Measurements from ENCODE around the gene LRBA.
"Not testable (repeated sequence)": the region's sequence is repeated elsewhere in the genome, so short reads cannot be mapped to it uniquely, and the experiment has no call there.

Gene LRBA

DNA sequence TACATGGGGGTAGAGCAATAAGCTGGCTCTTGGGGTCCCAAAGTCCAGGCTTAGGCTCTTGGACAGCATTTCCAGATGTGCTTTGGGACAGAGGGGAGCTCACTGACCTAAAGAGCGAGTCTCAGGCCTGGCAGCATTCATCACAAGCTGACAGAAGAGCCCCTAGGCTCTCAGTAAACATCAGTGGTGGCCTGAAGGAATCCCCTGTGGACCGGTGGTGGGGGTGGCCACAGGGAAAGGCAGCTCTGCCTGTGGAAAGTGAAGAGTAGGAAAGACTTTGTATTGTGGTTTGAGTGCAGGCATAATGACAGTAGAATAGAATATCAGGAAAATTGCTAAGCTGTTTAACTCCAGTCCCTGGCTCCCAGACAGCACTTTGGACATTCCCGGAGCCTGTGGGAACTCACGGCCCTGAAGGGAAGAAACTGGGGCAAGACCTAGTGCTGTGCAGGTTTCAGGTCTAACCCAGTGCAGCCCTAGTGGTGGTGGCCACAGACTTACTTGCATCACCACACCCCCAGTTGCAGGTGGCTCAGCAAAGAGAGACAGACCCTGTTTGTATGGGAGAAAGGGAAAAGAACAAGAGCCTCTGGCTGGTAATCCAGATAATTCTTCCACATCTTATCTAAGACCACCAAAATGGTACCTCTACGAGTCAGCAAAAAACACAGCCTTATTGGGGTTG, 291.2 kb downstream of the LRBA start:
- DNase-seq: no peak

DNA sequence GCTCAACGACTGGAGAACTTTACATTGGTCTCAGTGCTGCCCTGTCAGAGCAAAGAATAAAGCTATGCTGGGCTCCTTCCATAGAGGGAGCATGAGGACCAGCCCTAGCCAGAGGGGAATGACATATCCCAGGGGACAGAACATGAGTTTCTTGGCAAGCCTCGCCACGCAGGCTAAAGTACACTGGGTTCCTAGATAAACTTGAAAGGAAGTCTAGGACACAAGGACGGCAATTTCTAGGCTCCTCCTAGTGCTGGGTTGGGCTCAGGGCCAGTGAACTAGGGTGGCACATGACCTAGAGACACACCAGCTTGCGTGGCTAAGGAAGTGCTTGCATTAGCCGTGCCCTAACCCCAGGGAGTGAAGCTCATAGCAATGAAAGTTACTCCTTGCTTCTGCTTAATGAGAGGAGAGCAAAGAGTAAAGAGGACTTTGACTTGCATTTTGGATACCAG, 292.1 kb downstream of the LRBA start:
- no peak for DNase-seq

DNA sequence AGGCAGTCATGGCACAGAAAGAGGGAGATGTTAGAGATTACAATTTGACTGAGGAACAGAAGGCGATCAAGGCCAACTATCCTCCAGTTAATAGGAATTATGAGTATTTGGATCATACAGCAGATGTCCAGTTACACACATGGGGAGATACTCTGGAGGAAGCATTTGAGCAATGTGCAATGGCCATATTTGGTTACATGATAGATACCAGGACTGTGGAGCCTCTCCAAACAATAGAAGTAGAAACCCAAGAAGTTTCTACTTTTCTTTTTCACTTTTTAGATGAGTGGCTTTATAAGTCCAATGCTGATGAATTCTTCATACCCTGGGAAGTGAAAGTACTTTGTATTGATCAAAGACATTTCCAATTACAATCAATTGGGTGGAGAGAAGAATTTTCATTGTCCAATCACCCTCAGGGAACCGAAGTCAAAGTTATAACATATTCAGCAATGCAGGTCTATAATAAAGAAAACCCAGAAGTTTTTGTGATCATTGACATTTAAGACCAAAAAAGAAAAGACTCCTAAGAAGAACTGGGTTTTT, 294.0 kb downstream of the LRBA start:
- DNase-seq: no peak

DNA sequence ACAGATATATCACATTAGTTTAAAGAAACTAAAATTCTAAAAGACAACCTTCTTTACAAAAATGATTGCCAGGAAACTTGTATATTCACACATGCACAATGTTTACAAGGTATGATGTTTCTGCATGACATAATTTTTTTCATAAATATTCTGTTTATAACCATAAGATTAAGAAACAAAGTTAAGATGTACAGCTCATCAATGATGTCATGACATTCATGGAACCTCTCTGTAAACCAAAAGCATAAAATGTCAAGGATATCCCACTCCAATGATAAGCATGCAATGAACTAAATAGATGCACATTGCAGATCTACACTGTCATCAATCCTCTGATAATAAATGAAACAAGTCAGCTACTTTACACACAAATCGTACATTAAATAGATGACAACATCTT, 297.1 kb downstream of the LRBA start:
- DNase-seq: no peak

DNA sequence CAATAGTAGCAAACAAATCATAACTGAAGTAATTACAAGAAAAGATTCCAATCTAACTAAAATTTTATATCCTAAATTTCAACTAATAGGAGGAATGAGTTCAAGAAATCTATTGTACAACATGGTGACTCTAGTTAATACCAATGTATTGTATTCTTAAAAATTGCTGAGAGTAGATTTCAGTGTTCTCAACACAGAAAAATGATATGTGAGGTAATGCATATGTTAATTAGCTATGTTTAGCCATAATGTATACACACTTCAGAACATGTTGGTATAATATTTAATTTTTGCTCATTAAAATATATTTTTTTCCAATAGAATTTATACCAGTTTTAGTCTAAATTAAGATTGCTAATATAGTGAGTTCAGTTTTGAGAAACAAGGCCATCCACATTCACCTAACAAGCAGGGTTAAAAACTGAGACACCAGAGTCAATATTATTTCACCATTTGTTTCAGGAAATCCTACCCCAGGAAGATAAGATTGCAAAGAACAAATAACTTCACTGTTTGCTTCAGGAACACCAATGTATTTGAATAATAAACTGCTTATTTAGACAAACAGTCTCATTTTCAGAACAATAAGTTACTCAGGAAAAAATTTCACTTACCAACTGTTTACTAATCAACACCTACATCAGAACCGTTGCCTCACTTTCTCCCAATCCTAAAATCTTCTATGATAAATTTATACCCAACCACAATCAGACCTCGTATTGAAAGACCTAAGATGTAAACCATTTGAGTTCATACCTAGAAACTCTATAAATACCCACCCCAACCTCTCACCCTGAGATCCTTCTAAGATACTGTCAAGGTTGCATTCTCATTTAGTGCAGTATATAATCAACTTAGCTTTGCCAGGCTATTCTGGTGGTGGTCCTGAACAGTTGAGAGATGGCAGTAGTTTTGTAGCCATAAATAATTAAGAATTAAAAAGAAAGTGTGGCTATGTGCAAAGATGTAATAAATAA, 300.3 kb downstream of the LRBA start:
- no peak for DNase-seq

DNA sequence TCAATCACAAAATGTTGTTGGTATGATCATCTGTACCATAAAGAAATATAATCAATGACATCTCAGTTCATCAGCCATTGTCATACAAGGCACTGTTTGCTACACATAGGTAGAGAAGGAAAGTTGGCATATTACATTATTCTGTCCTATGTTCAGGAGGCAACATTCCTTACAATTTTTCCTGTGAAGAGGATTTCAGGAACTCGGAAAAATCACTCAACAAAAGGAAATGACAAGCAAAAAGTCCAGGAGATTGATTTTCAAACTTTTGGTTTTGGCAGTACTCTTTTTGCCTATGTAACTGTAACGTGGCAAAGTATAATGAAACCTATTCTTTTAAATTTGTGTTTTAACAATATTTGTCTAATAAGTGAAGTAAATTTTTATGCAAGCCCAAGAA, 301.8 kb downstream of the LRBA start:
- no peak for DNase-seq

DNA sequence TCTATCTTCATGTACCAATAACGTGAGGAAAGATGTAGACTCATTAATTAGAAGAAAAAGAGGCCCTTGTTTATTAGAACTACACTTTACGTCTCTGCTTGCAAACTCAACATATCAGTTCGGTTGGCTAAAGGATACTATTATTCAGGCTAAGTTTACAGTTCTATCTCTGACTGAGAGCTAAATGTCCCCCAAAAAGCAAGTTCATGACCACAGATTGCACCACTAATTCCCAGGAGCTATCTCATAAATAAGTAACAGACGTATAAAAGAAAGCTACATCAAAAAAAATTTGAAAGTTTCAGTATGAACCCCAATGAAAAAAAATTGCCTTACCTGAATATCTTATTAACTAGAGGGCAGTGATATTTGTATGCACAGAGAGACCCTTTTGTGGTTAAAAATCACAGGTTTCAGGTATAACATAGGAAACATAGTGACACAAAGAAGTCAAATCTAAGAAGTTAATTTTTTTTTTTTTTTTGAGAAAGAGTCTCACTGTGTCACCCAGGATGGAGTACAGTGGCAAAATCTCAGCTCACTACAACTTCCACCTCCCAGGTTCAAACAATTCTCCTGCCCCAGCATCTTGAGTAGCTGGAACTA, 304.2 kb downstream of the LRBA start:
- no peak for DNase-seq

DNA sequence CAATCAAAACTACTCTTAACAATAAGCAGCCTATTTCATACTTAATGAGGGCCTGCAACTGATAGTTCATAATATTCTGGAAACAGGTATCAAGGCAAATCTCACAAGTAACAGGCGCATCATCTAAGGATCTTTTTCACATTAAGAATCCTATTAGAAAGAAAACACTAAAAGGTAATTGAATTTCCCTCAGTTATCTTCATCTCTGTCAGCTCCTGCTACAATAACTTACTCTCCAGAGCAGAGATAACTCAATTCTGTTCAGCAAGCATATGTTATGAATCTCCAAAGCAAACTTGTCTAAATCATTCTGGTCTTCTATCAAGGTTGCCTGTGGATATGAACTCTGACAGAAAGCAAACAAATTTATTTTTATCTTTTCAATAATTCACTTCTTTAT, 307.1 kb downstream of the LRBA start:
- DNase-seq: no peak

DNA sequence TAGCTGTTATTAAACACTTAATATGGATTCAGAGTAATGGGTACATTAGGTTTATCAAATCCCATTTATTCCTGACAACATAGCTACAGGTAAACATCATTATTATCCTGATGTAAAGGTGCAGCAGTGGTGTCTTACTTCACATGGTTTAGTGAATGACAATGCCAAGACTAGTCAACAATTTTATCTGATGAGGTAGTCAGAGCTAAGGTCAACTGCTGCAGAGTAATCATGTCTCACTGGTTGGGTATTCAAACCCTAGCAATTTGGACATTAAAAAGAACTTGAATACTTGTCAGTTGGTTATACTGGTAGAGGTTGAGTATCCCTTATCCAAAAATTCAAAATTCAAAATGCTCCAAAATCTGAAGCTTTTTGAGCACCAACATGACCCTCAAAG, 315.5 kb downstream of the LRBA start:
- no peak for DNase-seq

DNA sequence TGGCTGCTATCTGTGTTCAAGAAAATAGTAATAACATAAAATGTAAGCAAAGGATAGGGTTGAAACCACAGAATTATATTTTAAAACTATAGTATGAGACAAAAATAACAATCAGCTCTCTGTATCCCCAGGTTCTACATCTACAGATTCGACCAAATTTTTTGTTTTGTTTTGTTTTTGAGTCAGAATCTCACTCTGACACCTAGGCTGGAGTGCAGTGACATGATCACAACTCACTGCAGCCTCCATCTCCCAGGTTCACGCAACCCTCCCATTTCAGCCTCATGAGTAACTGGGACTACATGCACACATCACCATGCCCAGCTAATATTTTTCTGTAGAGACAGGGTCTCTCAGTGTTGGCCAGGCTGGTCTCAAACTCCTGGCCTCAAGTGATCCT, 319.9 kb downstream of the LRBA start:
- DNase-seq: no peak

DNA sequence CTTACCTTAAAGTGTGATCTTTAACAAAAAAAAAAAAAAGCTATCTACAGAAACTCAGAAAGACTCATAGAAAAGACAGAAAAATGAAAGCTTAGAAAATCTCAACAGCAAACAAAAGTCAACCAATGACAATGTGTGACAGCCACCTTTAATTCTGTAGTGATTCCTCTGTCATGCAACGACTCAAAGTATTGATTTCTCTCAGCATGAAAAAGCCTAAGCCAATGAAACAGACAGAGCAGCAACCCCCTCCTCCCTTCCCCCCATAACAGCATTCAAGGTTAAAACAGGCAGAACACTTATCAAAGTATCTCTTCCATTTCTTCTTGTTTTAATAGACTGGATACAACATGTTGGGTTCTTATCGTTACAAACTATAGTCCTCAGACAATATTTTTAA, 320.6 kb downstream of the LRBA start:
- no peak for DNase-seq

DNA sequence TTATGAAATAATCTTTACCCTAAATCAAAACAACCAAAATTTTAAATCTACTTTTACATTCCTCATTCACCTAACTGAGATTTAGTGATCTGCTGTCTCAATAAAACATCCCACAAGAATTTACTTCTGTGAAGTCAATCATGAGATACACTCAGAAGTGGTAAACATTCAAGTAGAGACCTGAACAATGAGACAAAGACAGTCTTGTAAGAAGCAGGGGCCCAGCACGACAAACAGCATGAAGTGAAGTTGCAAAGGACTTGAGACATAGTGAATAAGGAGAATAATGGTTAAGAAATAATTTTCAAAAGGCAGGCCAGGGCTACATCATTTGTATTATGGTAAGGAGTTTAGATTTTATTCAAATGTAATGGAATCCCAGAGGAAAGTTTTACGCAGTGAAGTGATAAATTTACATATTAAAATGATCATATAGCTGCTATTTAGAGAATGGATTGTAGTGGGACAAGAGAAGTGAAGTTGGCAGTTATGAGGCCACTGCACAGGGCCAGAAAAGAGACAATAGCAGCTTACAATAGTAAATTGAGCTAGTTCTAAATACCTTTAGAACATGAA, 331.2 kb downstream of the LRBA start:
- DNase-seq: no peak

DNA sequence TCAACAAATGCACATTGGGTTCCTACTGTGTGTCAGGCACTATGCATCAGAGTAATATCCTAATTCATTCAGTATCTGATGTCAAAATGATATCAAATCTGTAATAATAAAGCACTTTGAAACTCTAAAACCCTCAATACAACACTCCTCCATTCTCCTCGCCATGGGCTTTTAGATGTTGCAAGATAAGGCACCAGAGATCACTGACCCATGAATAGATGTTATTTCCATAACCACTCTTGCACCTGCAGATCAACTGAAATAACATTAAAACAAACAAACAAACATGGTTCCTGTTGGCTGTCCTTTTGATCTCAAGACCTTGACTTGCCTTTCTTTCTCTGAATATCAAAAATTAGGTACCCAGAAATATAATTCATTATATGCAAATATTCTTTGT, 333.0 kb downstream of the LRBA start:
- no peak for DNase-seq

DNA sequence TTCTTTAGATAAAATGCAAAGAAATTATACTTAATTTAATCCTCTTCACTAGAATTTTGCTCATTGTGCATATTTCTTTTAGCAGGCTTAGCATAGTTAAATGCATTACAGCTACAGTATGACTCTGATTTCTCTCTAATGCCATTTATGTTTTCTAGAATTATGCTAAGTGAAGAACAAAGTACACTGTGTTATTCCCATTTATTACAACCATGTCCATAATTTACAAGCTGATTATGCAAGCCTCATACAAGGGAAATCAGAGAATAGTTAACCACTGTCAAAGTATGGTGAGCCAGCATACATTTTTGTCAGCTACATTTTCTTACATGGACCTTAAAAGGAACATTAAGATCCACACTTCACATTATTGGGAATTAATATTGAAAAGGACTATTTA, 334.0 kb downstream of the LRBA start:
- no peak for DNase-seq

DNA sequence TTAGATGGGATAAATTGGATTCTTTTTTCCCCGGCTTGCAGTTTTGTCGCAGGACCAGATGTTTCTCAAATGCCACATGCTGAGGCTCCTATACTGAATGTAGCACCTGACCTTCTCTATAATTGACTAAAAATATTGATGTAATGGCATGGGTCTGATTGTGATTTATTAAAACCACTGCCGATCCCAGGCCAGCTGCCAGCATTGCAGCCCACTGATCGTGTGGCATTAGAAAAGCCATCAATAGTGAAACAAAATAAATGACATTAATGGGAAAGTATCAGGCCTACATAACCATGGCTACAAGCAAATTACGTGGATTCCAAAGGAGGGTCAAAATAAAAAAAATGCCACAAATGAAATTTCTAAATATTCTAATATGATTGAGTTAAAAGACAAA, 334.4 kb downstream of the LRBA start:
- DNase-seq: no peak

DNA sequence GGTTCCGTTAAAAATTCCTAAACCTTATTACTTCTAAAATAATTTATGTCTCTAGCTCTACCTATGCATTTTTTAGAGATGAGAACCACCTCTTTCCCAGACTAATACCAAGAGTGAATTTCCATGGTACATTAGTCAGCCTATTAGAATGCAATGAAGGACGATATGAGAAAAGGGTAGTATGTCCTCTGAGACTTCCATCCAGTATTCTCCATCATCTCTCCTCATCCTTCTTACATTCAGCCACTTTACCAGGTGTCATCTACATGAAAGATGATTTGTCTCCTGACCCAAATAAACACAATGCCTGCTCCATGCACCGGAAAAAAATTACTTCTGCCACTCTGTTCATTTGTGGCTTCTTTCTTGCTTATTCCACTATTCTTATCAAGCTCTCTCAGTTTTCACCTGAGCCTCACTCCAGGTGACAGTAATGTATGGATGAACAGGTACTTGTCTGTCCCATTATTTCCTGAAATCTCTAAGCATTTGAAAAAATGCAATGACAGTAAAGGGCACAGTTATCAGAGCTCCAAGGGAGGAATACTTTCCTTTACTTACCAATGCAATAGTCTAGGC, 335.2 kb downstream of the LRBA start:
- DNase-seq: no peak

DNA sequence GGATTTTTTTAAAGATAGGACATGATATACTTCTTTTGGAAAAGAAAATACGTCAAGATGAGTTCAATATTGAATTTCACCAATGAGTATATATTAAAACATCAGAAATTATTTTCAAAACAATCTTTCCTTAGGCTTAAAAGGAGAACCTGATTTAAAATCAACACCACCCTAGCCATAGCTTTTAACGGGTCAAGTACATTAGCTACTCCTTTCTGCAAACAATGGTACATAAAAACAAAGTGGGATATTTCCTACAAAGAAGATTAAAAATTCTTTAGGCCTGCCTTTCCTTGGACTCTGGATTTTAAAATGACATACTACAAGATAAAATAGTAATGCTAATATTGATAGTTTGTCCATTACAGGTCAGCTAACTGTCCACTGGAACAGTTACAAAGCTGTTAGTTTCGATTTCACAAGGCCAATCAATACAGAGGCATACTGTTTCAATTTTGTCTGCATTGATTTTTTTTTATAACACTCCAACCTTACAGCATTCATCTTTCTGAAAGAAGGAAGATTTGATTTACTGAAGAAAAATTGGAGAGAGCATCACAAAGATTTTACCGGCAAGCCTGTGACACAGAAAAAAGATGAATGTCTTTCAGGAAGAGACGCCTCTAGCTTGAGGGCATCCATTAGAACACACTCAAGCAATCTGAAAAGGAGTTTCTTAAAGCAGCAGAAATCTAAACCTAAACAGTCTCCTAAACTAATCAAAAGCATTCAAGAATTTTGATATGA, 335.9 kb downstream of the LRBA start:
- DNase-seq: no peak

DNA sequence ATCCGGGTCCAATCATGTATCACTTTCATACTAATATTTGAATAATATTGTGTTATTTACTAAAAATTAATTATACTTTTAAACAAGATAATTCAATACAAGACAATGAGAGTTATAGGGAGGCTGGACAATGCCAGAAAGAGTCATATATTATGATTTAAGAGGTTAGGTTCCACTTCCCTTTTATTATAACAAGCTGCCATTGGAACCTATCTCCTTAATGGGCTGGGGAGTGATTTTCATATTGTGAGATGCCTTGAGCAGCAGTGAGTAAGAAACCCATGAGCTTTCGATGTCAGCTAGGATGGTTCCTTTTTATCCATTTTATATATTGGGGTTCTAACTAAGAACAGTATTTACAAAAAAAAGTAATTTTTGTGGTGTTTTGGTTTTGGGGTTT, 341.3 kb downstream of the LRBA start:
- no peak for DNase-seq

DNA sequence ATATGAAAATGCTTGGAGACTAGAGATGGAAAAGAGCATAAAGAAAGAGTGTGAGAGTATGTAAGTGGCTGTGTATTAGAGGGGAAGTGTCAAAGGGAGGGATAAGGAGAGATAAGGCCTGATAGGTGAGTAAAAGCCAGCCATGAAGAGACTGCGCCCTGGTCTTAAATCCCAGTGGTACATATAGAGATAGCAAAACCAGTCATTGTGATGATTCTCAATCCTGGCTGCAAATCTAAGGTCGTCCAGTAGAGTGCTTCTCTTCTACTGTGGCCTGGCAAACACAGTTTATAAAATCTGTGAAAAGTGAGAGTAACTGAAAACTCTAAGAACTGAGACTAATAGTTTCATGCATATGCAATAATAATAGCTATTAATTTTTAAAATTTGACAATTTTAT, 346.3 kb downstream of the LRBA start:
- no peak for DNase-seq

DNA sequence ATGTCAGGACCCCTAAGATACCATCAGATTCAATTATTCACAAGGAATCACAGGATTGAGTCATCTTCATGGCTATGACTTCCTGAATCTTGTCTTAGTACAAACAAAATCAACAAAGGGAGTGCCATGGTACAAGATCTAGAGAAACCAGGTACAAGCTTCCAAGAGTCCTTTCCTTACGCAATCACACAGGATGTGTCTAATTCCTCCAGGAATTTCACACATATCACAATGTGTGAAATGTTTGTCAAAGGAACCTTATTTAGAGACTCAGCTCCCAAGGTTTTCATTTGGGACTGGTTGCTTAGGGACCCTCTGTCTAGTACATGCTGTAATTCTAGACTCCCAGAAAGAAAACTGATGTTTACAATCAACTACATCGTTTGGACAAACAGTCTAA, 350.1 kb downstream of the LRBA start:
- DNase-seq: no peak

DNA sequence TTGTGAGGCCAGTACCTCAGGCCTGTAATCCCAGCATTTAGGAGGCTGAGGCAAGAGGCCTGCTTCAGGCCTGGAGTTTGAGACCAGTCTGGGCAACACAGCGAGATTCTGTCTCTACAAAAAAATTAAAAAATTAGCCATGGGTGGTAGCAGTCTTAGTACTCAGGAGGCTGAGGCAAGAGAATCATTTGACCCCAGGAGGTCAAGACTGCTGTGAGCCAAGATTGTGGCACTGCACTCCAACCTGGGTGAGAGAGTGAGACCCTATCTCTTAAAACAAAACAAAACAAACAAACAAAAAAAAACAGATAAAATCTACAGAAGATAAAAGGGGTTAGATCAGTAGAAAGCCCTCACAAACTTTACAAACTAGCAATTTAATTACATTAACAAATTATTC, 352.4 kb downstream of the LRBA start:
- no peak for DNase-seq

DNA sequence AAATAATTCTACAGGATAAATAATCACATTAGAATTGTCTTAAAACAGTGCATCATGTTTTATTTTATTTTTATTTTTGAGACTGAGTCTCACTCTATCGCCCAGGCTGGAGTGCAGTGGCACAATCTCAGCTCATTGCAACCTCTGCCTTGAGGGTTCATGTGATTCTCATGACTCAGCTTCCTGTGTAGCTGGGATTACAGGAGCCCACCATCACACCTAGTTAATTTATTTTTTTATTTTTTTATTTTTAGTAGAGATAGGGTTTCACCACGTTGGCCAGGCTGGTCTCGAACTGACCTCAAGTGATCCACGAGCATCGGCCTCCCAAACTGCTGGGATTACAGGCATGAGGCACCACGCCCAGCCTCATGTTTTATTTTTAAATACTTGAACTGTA, 353.5 kb downstream of the LRBA start:
- DNase-seq: not testable (repeated sequence)

All from CD4-positive, alpha-beta T cell treated with Interleukin-17A for 4 hours (primary cell).